IMR-90 (cell line): ENCODE measurements around the gene SMAD2. TPM values are rescaled to one million over a fixed set of nuclear protein-coding genes. Genes with fewer than 3 reads are reported as not detected.

ENCODE experiments used
- ATAC-seq: fragments of 200-7000 bp; cut with Tn5 transposase; 2 replicates; pipeline ENCODE4 v1.9.1; 2020; ENCODE audit warnings: low read depth, mild to moderate bottlenecking, moderate library complexity
- BruUV-seq: library from RNA; stranded (reverse); fragments of 400-500 nt; replicated peaks from 2 replicates; lab custom pipeline; 2021; lab: Mats Ljungman, UMichigan
- CTCF ChIA-PET: fragments of 300-600 bp; formaldehyde crosslinking; extraction: SDS; loops from one replicate; lab custom pipeline; 2021; ENCODE audit warnings: antibody characterized with exemption; lab: Yijun Ruan, JAX
- POLR2A ChIA-PET: fragments of 300-600 bp; sonication (Branson Sonifier 250); formaldehyde crosslinking; loops from one replicate; lab custom pipeline; 2022; ENCODE audit warnings: antibody characterized with exemption; ENCODE audit not compliant: unreplicated experiment; lab: Charles Lee
- DNase-seq: peaks from one replicate; pipeline ENCODE4 v3.0.0; 2013
- H2AFZ ChIP-seq: replicated peaks from 2 replicates; pipeline ENCODE3; 2013; ENCODE audit warnings: low read length, mild to moderate bottlenecking; ENCODE audit not compliant: poor library complexity
- H2AK5ac ChIP-seq: 2 replicates; pipeline ENCODE4 v1.6.1; 2013; ENCODE audit warnings: low read depth, low read length, inconsistent platforms
- H2AK9ac ChIP-seq: replicated peaks from 2 replicates; pipeline ENCODE3; 2013; ENCODE audit warnings: mild to moderate bottlenecking, low read depth, low read length, moderate library complexity; ENCODE audit not compliant: poor library complexity
- H2BK120ac ChIP-seq: 2 replicates; pipeline ENCODE4 v1.6.1; 2013; ENCODE audit warnings: low read depth, low read length, inconsistent platforms
- H2BK15ac ChIP-seq: 3 replicates; pipeline ENCODE4 v1.6.1; 2013; ENCODE audit warnings: low read depth, low read length, inconsistent platforms
- H2BK20ac ChIP-seq: 2 replicates; pipeline ENCODE4 v1.6.1; 2013; ENCODE audit warnings: low read depth, mild to moderate bottlenecking, inconsistent platforms, low read length, moderate library complexity
- H2BK5ac ChIP-seq: 2 replicates; pipeline ENCODE4 v1.6.1; 2013; ENCODE audit warnings: mild to moderate bottlenecking, low read depth, low read length, inconsistent platforms; ENCODE audit not compliant: poor library complexity, severe bottlenecking
- H3K14ac ChIP-seq: replicated peaks from 2 replicates; pipeline ENCODE4 v1.6.1; 2013; ENCODE audit warnings: low read depth, low read length, inconsistent platforms
- H3K18ac ChIP-seq: 2 replicates; pipeline ENCODE4 v1.6.1; 2013; ENCODE audit warnings: low read depth, low read length, control low read depth
- H3K23ac ChIP-seq: 2 replicates; pipeline ENCODE4 v1.6.1; 2013; ENCODE audit warnings: low read depth, low read length, inconsistent platforms
- H3K27ac ChIP-seq: 2 replicates; pipeline ENCODE4 v1.5.1; 2013; ENCODE audit warnings: mild to moderate bottlenecking, control low read depth, low read length; ENCODE audit not compliant: insufficient read depth
- H3K27me3 ChIP-seq: 2 replicates; pipeline ENCODE4 v1.6.1; 2013; ENCODE audit warnings: low read length; ENCODE audit not compliant: control insufficient read depth, insufficient read depth
- H3K36me3 ChIP-seq: 2 replicates; pipeline ENCODE4 v1.6.1; 2013; ENCODE audit warnings: low read length, mixed read lengths; ENCODE audit not compliant: control insufficient read depth, insufficient read depth
- H3K4ac ChIP-seq: 2 replicates; pipeline ENCODE4 v1.6.1; 2013; ENCODE audit warnings: low read depth, low read length, inconsistent platforms
- H3K4me1 ChIP-seq: 2 replicates; pipeline ENCODE4 v1.6.1; 2013; ENCODE audit warnings: low read length, mixed read lengths; ENCODE audit not compliant: control insufficient read depth, insufficient read depth
- H3K4me2 ChIP-seq: 2 replicates; pipeline ENCODE4 v1.6.1; 2013; ENCODE audit warnings: low read depth, mild to moderate bottlenecking, control low read depth, low read length, moderate library complexity
- H3K4me3 ChIP-seq: 2 replicates; pipeline ENCODE4 v1.5.1; 2013; ENCODE audit warnings: low read depth, mild to moderate bottlenecking, control low read depth, low read length, moderate library complexity; ENCODE audit not compliant: insufficient read depth
- H3K56ac ChIP-seq: 2 replicates; pipeline ENCODE4 v1.6.1; 2013; ENCODE audit warnings: low read length, inconsistent platforms; ENCODE audit not compliant: insufficient read depth; ENCODE audit errors: extremely low read depth
- H3K79me1 ChIP-seq, 2 experiments: 2 replicates each; pipeline ENCODE4 v1.6.1; 2013; ENCODE audit warnings: low read length in 2 of 2, inconsistent platforms in 1 of 2, low read depth in 1 of 2
- H3K9ac ChIP-seq: 2 replicates; pipeline ENCODE4 v1.6.1; 2013; ENCODE audit warnings: low read depth, low read length, control low read depth
- H3K9me1 ChIP-seq: 2 replicates; pipeline ENCODE4 v1.6.1; 2013; ENCODE audit warnings: low read length, inconsistent platforms; ENCODE audit not compliant: insufficient read depth
- H3K9me3 ChIP-seq: 2 replicates; pipeline ENCODE4 v1.6.1; 2013; ENCODE audit warnings: low read length; ENCODE audit not compliant: control insufficient read depth, insufficient read depth
- H4K20me1 ChIP-seq: 2 replicates; pipeline ENCODE4 v1.6.1; 2013; ENCODE audit warnings: low read length, inconsistent platforms; ENCODE audit not compliant: insufficient read depth
- H4K5ac ChIP-seq: 2 replicates; pipeline ENCODE4 v1.6.1; 2013; ENCODE audit warnings: mild to moderate bottlenecking, low read depth, low read length, control low read depth
- H4K8ac ChIP-seq, 2 experiments: 2 replicates each; pipeline ENCODE4 v1.6.1; 2013; ENCODE audit warnings: low read depth in 2 of 2, low read length in 2 of 2, control low read depth in 1 of 2, inconsistent platforms in 1 of 2
- H4K91ac ChIP-seq: 2 replicates; pipeline ENCODE4 v1.6.1; 2013; ENCODE audit warnings: low read depth, low read length, inconsistent platforms; ENCODE audit not compliant: insufficient read depth
- BHLHE40 ChIP-seq: fragments of 150-350 bp; IDR thresholded peaks from 2 replicates; pipeline ENCODE4 v1.6.1; 2016; ENCODE audit warnings: mild to moderate bottlenecking, low read depth, low read length
- CEBPB ChIP-seq: IDR thresholded peaks from 2 replicates; pipeline ENCODE4 v1.6.1; 2012; ENCODE audit warnings: low read depth, low read length, improper control_type of control experiment
- CHD1 ChIP-seq: IDR thresholded peaks from 2 replicates; pipeline ENCODE4 v1.6.1; 2012; ENCODE audit warnings: low read depth, low read length, improper control_type of control experiment
- CTCF ChIP-seq: conservative IDR thresholded peaks from 2 replicates; pipeline ENCODE4 v1.5.1; 2012; ENCODE audit warnings: mild to moderate bottlenecking, low read depth, low read length, improper control_type of control experiment
- ELK1 ChIP-seq: fragments of 150-350 bp; IDR thresholded peaks from 2 replicates; pipeline ENCODE4 v1.6.1; 2016; ENCODE audit warnings: low read depth, mild to moderate bottlenecking, low read length, moderate library complexity, borderline replicate concordance
- FOS ChIP-seq: fragments of 150-350 bp; IDR thresholded peaks from 2 replicates; pipeline ENCODE4 v1.6.1; 2016; ENCODE audit warnings: low read depth, low read length
- MAFK ChIP-seq: IDR thresholded peaks from 2 replicates; pipeline ENCODE4 v1.6.1; 2012; ENCODE audit warnings: low read depth, low read length, improper control_type of control experiment
- MAZ ChIP-seq: IDR thresholded peaks from 2 replicates; pipeline ENCODE4 v1.6.1; 2012; ENCODE audit warnings: low read depth, mild to moderate bottlenecking, low read length, improper control_type of control experiment, moderate library complexity, borderline replicate concordance
- MXI1 ChIP-seq: IDR thresholded peaks from 2 replicates; pipeline ENCODE4 v1.6.1; 2012; ENCODE audit warnings: low read depth, mild to moderate bottlenecking, low read length, moderate library complexity, borderline replicate concordance
- NFE2L2 ChIP-seq: fragments of 150-350 bp; IDR thresholded peaks from 2 replicates; pipeline ENCODE4 v1.6.1; 2016; ENCODE audit warnings: low read depth, mild to moderate bottlenecking, low read length
- POLR2A ChIP-seq: IDR thresholded peaks from 2 replicates; pipeline ENCODE4 v1.6.1; 2012; ENCODE audit warnings: mild to moderate bottlenecking, low read depth, low read length
- RAD21 ChIP-seq: IDR thresholded peaks from 2 replicates; pipeline ENCODE4 v1.6.1; 2012; ENCODE audit warnings: low read length, improper control_type of control experiment
- RCOR1 ChIP-seq: IDR thresholded peaks from 2 replicates; pipeline ENCODE4 v1.6.1; 2012; ENCODE audit warnings: mild to moderate bottlenecking, low read length, improper control_type of control experiment; ENCODE audit not compliant: insufficient replicate concordance
- RFX5 ChIP-seq: IDR thresholded peaks from 2 replicates; pipeline ENCODE4 v1.8.0; 2012; ENCODE audit warnings: low read depth, mild to moderate bottlenecking, low read length, moderate library complexity
- SMC3 ChIP-seq: fragments of 150-350 bp; IDR thresholded peaks from 2 replicates; pipeline ENCODE4 v1.6.1; 2016; ENCODE audit warnings: low read depth, mild to moderate bottlenecking, antibody characterized with exemption, low read length, moderate library complexity
- USF2 ChIP-seq: fragments of 150-350 bp; IDR thresholded peaks from 2 replicates; pipeline ENCODE4 v1.6.1; 2017; ENCODE audit warnings: mild to moderate bottlenecking, antibody characterized with exemption, low read length, low read depth
- WGBS, 2 experiments: methylation state at CpG; one replicate each; pipeline versions ENCODE4 v1.1.5 to v1.1.7; 2013; ENCODE audit warnings: missing lambda C conversion rate in 2 of 2; ENCODE audit not compliant: insufficient read length in 1 of 2; ENCODE audit errors: extremely low coverage in 2 of 2; 5-methylcytosine and 5-hydroxymethylcytosine counted together
- dilution Hi-C: fragments of 300-500 bp; cut with HindIII; formaldehyde crosslinking; loops from one replicate; pipeline ENCODE4 v1.14.3; 2018; ENCODE audit warnings: low sequenced_read_pairs; ENCODE audit not compliant: unreplicated experiment
- in situ Hi-C: fragments of 300-500 bp; cut with MboI; formaldehyde crosslinking; loops from 3 replicates; pipeline ENCODE4 v1.14.3; 2019; ENCODE audit warnings: low sequenced_read_pairs, inconsistent platforms, mixed read lengths
- intact Hi-C: fragments of 100-400 bp; cut with micrococcal nuclease; formaldehyde crosslinking; loops from 2 replicates; pipeline ENCODE4 v1.10.0; 2022
- polyA plus RNA-seq, 3 experiments: library from polyadenylated mRNA; depleted of rRNA; stranded (reverse); fragments of >200 nt; gene quantifications; 2 replicates each; pipeline ENCODE4 v1.2.3, GENCODE V29; 2012; ENCODE audit warnings: low replicate concordance in 1 of 3
- total RNA-seq: library from RNA; depleted of rRNA; stranded (reverse); fragments of >200 nt; gene quantifications from 2 replicates; pipeline ENCODE4 v1.2.3, GENCODE V29; 2012

Gene SMAD2
- total and polyA plus RNA-seq, 2 of the 4 experiments (the other 2 are of a cell fraction) = 41.7 to 171 TPM

- H3K36me3 ChIP-seq = no peaks in the 10 kb centered on the region
- CTCF ChIA-PET = no interaction called here
- no peaks in the 10 kb centered on the region for H4K20me1 ChIP-seq
- H3K27me3 ChIP-seq = peaks cover 4% of the 10 kb centered on the region; the same call in 1 of the 2 replicates
- H3K4me1 ChIP-seq = no peaks in the 10 kb centered on the region
- H2BK120ac ChIP-seq = no peak overlapping the region
- no peak for DNase-seq
- no peak overlapping the region for H4K91ac ChIP-seq
- H3K4me3 ChIP-seq = no peak overlapping the region
- H3K27ac ChIP-seq = no peak overlapping the region
- in situ Hi-C loops = no loop called here
- no peak overlapping the region for H3K18ac ChIP-seq
- dilution Hi-C loops = no loop called here
- H2AK9ac ChIP-seq = no peak overlapping the region
- TF ChIP-seq POLR2A = no peak
- TF ChIP-seq CTCF = no peak
- no peak for TF ChIP-seq USF2
- TF ChIP-seq MAFK = no peak
- no peak for TF ChIP-seq NFE2L2
- no peak for TF ChIP-seq SMC3
- no peak for TF ChIP-seq CEBPB
- no peak for TF ChIP-seq MAZ
- no peak for TF ChIP-seq RAD21
- no peak for TF ChIP-seq FOS
- TF ChIP-seq RFX5 = no peak
- no peak for TF ChIP-seq BHLHE40
- TF ChIP-seq CHD1 = no peak
- no peak for TF ChIP-seq ELK1
- no peak for TF ChIP-seq MXI1
- TF ChIP-seq RCOR1 = no peak
- H3K79me1 ChIP-seq = no peaks in the 10 kb centered on the region
- H4K5ac ChIP-seq = no peak overlapping the region
- no CpG with 5 or more reads among the region's 3 CpGs for WGBS, 2 experiments
- H3K14ac ChIP-seq = no peak overlapping the region
- no peak overlapping the region for H3K9ac ChIP-seq
- H2BK5ac ChIP-seq = no peak overlapping the region
- no peak for ATAC-seq
- no peak overlapping the region for H2BK15ac ChIP-seq
- no TSS peak for BruUV-seq
- H3K56ac ChIP-seq = no peak overlapping the region
- H4K8ac ChIP-seq = no peak overlapping the region
- no peak overlapping the region for H3K23ac ChIP-seq
- no peak overlapping the region for H3K4ac ChIP-seq
- POLR2A ChIA-PET = no interaction called here
- no peak overlapping the region for H2BK20ac ChIP-seq
- H3K9me3 ChIP-seq = no peaks in the 10 kb centered on the region
- no peak overlapping the region for H2AFZ ChIP-seq
- no peak overlapping the region for H2AK5ac ChIP-seq
- no peaks in the 10 kb centered on the region for H3K9me1 ChIP-seq
- no peak overlapping the region for H3K4me2 ChIP-seq
- intact Hi-C loops = no loop called here
Observed at GRCh38 chr18:47788621-47789020, 141.8 kb downstream of the SMAD2 start.
